GM18508 (cell line): ENCODE measurements around the gene SLC9A4.
"Not testable (repeated sequence)": the region's sequence is repeated elsewhere in the genome, so short reads cannot be mapped to it uniquely, and the experiment has no call there.

Source experiments
- ATAC-seq: cut with Tn5 transposase; IDR thresholded peaks from one replicate; pipeline ENCODE4 v1.9.1; 2021; ENCODE audit warnings: moderate number of reproducible peaks; ENCODE audit not compliant: insufficient read depth, unreplicated experiment

SLC9A4 gene

DNA sequence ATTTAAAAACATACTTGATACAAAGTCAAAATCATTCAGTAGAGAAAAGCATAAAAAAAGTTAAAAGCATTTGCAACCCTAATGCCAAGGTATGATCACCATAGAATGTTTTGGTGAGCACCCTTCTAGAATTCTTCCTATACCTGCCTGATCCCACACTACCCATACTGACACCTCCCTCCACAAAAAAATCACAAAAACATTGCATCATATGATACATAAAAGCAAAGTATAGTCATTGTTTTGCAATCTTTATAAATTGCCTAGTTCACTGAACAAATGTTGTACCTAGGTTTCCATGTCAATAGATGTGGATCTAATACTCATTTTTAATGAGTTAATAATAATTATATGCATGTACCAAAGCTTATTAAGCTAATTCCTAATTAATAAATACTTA, 54.1 kb downstream of the SLC9A4 start:
- no peak for ATAC-seq

DNA sequence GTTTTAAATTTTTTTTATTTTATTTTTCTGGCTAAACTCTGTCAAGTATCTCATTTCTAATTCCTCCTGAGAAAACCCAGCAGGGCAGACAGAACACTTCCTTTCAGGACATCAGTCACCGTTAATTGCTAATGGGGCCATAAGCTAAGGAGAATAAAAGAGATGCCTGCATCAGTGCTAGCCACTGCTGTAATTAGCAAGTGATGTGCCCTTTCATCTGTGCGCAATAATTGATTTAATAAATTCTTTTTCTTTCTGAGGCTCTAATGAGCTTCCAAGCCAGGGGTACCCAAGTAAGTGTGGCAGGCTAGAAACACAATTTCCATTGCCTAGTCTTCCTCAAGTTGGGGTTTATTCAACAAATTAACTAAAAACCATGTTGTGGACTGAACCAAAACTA, 65.5 kb downstream of the SLC9A4 start:
- ATAC-seq, result no peak

DNA sequence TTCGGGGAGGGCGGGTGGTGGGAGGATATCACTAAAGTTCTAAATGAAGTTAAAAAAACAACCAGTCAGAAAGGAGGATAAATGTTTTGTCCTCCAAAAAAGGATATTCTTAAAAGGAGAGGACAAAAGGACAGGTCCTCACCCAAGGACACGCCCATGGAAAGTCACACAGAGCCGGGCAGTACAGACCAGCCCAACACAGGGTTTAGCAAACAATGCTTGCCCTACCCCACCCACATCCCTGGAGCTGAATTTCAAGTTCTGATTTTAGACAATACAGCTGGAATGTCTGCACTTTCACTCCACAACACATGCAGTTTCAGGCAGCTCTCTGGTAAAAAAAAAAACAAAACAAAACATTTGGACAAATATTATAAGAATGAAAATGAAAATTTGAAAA, 67.9 kb downstream of the SLC9A4 start:
- ATAC-seq, result no peak

DNA sequence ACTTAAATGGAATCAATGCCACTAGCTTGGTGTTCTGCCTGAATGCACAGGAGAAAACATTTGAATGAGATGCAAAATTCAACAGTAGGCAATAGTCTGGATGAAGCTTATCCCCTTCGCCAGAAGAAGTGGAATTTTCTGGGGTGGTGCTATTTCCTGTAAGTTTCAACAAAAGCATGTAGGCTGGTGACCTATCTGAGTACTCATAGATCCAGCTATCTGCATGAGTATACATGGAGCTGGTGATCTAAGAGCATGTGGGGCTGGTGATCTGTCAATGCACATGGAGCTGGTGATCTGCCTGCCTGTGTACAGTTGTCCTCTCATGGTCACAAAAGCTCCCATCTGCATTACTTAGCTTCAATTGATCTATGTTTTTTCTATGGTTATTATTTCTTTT, 71.2 kb downstream of the SLC9A4 start:
- ATAC-seq, result no peak

DNA sequence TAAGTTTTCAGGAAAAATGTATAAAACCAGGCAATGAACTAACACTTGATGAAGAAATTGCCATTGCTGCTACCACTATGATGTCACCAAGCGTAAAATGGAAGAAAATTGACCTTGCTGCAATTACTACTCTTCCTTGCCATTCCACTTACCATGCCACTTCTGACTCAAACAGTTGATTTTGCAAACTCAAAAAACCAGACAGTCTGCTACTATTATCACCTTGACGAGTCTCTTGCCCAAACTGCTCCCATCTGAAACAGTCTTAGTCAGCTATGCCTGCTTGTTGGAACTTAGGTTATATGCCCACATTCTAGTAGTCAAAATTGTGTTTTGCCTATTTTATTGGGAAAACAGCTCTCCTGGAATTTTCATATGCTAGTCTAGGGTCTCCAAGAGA, 74.4 kb downstream of the SLC9A4 start:
- ATAC-seq, result no peak

DNA sequence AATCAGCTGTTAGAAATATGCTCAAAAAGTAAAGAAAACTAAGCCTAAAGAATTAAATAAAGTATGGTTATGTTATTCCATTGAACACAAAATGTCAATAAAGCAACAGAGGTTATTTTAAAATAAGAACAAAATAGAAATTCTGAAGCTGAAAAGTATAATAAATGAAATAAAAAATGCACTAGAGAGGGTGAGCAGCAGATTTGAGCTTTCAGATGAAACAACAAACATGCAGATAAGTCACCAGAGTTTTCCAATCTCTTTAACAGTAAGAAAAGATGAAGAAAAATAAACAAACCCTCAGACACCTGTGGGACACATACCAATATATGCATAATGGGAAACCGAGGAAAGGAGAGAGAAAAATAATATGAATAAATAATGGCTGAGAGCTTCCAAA, 76.0 kb downstream of the SLC9A4 start:
- ATAC-seq, result no peak

DNA sequence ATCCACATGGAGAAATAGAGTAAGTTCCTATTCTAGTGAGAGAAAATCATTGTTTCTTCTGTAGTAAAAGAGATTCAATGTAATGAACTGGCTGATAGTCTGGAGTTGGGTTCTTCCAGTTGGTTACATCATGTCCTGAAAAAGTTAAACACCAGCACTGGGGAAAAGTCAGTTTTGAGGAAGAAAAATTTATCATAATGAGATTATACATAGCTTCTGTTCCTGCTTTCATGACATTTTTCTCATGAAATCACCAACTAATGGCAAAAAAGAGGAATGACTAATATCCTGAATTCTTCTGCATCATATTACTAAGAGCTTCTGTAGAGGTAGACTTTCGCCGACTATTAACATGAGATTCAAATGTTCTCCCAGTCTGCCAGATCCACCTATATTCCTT, 77.1 kb downstream of the SLC9A4 start:
- ATAC-seq, result no peak

DNA sequence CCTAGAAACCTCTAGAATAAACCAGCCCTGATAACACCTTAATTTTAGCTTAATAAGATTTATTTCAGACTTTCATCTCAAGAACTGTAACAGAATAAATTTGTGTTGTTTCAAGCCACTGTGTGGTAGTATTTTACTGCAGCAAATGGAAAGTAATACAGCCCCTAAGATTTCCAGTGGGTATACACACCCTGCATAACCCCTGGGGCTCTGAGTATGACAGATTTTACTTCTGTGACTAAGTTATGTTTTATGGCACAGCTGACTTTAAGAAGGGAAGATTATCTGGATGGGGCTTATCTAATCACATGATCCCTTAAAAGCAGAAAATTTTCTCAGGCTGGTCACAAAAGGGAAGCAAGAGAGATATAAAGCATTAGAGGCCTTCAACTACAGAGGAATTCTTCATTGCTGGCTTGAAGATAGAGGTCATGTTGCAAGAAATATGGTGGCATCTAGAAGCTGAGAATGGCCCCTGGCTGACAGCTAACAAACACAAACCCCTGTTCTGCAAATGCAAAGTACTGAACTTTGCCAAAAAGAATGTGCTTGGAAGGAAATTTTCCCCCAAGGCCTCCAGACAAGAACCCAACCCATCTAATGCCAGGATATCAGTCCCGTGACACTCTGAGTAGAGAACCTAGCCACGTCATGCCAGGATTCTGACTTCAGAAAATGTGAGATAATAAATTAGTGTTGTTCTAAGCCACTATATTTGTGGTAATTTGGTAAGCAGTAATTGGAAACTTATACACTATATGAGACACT, 78.5 kb downstream of the SLC9A4 start:
- ATAC-seq, result no peak

DNA sequence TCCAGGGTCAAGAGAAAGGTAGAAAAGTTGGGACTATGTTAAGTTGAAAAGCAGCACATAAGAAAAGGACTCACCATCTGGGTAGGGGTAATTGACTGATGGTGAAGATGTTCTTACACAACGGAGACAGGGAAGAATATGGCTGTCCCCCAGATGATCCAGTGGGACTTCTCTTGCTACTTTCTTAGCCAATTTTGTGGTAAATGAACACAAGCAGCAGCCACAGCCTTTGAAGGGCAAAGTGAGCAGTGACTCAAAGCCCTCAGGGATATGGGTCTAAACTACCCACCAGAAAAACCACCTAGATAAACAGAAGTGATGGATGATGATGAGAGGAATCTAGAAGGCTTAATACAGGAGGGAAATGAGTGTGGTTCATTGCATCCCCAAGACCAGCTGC, 80.6 kb downstream of the SLC9A4 start:
- ATAC-seq, result no peak

DNA sequence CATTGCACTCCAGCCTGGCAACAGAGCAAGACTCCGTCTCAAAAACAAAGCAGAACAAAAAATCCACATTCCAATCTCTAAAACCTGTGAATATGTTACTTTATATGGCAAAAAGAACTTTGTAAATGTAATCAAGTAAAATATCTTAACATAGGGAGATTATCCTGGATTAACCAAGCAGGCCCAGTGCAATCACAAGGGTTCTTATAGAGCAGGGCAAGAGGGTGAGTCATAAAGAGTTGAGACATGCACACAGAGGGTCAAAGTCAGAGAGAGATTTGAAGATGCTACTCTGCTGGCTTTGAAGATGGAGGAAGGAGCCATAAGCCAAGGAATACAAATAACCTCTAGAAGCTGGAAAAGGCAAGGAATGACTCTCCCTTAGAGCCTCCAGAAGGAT, 85.4 kb downstream of the SLC9A4 start:
- no peak for ATAC-seq

DNA sequence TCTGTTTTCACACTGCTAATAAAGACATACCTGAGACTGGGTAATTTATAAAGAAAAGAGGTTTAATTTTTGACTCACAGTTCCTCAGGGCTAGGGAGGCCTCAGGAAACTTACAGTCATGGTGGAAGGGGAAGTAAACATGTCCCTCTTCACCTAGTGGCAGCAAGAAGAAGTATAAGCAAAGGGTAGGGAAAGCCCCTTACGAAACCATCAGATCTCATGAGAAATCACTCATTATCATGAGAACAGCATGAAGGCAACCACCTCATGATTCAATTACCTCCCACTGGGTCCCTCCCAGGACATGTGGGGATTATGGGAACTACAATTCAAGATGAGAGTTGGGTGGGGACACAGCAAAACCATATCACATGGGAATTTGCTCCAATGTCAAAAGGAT, 89.5 kb downstream of the SLC9A4 start:
- not testable (repeated sequence) for ATAC-seq

DNA sequence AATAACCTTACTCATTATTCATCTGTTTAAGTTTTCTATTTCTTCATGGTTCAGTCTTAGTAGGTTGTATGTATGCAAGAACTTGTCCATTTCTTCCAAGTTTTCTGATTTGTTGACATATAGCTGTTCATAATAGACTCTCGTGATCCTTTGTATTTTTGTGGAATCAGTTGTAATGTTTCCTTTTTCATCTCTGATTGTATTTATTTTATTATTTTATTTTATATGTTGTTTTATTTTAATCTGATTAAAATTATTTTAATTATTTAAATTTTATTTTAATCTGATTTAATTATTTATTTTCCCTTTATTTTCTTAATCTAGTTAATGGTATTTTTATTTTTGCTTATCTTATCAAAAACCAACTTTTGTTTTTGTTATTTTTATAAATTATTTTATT, 102.9 kb downstream of the SLC9A4 start:
- no peak for ATAC-seq

DNA sequence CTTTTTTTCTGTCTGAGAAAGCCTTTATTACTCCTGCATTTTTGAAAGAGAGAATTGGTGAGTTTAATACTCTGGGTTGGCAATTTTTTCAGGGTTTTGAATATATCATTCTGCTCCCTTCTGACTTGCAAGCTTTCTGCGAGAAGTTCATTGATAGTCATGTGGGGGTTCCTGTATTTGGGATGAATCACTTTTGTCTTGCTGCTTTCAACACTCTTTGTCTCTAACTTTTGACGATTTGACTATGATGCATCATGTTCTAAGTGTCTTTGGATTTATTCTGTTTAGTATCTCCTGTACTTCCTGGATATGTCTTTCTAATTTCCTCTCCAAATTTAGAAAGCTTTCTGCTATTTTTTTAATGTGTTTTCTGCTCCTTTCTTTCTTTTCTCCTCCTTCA, 105.3 kb downstream of the SLC9A4 start:
- ATAC-seq, result no peak

DNA sequence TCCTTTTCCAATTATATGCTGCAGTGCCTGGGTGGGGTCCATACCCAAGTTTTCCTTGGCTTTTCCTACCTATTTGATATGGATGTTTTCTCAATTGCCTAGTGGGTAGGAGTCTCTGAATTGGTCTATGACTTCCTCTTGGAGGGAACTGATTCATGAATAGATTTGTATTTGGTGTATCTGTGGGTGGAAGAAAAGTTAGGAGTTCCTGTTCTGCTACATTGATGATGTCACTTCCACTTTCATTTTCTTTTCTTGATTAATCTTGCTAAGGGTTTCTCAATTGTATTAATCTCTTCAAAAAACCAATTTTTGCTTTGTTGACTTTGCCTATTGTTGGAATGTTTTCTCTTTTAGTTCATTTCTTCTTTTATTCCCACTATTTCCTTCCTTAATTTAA, 108.9 kb downstream of the SLC9A4 start:
- ATAC-seq, result no peak

DNA sequence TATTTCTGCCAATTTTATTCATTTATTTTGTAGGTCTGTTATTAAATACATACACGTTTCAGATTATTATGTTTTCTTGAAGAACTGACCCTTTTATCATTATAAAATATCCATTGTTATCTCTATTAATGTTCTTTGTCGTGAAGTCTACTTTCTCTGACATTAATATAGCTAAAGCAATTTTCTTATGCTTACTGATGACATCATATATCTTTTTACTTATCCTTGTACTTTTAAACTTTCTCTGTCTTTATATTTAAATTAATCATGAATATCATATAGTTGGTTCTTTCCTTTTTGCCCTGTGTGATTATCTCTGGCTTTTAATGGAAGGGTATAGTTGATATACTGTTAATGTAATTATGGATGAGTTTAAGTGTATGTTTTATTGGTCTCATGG, 109.8 kb downstream of the SLC9A4 start:
- ATAC-seq, result no peak
